ENCODE data around the gene BYSL.

GRCh38 chr6:41975276-41975675 is 54.0 kb downstream of the BYSL start:
- no peak for TF ChIP-seq CTCF (IDR thresholded peaks at IDR 0.05; ENCODE audit: poor library complexity, severe bottlenecking)
- TF ChIP-seq EP300 (conservative IDR thresholded peaks at IDR 0.05; ENCODE audit: poor library complexity, severe bottlenecking): no peak
- TF ChIP-seq POLR2AphosphoS5 (IDR thresholded peaks at IDR 0.05): no peak
- TF ChIP-seq EZH2 (IDR thresholded peaks at IDR 0.05; ENCODE audit: borderline replicate concordance, insufficient read depth, low read length, poor library complexity, severe bottlenecking): no peak
- no peak for TF ChIP-seq RAD21 (conservative IDR thresholded peaks at IDR 0.05)
- TF ChIP-seq TAF1 (IDR thresholded peaks at IDR 0.05; ENCODE audit: low read depth): no peak
- no peak for TF ChIP-seq REST (IDR thresholded peaks at IDR 0.05; ENCODE audit: borderline replicate concordance)
